PC-3 (cell line): ENCODE measurements around the gene TPGS1. TPM values are rescaled to one million over a fixed set of nuclear protein-coding genes. Genes with fewer than 3 reads are reported as not detected.

ENCODE experiments used
- ATAC-seq: fragments of 200-7000 bp; cut with Tn5 transposase; 2 replicates; pipeline ENCODE4 v1.9.1; 2020; ENCODE audit warnings: mild to moderate bottlenecking, moderate library complexity
- BruUV-seq: library from RNA; stranded (reverse); fragments of 400-500 nt; replicated peaks from 2 replicates; lab custom pipeline; 2021; lab: Mats Ljungman, UMichigan
- CTCF ChIA-PET: fragments of 300-600 bp; sonication (Branson Sonifier 250); formaldehyde crosslinking; loops from one replicate; lab custom pipeline; 2022; ENCODE audit warnings: antibody characterized with exemption; lab: Charles Lee
- POLR2A ChIA-PET: fragments of 300-600 bp; sonication (Branson Sonifier 250); formaldehyde crosslinking; loops from one replicate; lab custom pipeline; 2022; ENCODE audit warnings: antibody characterized with exemption; ENCODE audit not compliant: unreplicated experiment; lab: Charles Lee
- DNase-seq: peaks from one replicate; pipeline ENCODE4 v3.0.0-alpha.2; 2015
- H2AFZ ChIP-seq: fragments of 300-600 bp; sonication (generic); 2 replicates; pipeline ENCODE4 v1.6.0; 2016; ENCODE audit warnings: antibody characterized with exemption, low read length
- H3F3A ChIP-seq: fragments of 300-600 bp; sonication (generic); one replicate; pipeline ENCODE4 v1.6.0; 2017; ENCODE audit warnings: antibody characterized with exemption, low read length, control low read depth, mild to moderate bottlenecking; ENCODE audit not compliant: unreplicated experiment
- H3K27ac ChIP-seq: fragments of 300-600 bp; sonication (generic); 2 replicates; pipeline ENCODE4 v1.5.1; 2016; ENCODE audit warnings: mild to moderate bottlenecking, low read length
- H3K27me3 ChIP-seq: fragments of 300-600 bp; sonication (generic); 2 replicates; pipeline ENCODE4 v1.6.1; 2016; ENCODE audit warnings: low read length, mixed read lengths
- H3K36me3 ChIP-seq: fragments of 300-600 bp; sonication (generic); 2 replicates; pipeline ENCODE4 v1.6.1; 2016; ENCODE audit warnings: low read depth, mixed run types, low read length, mixed read lengths
- H3K4me1 ChIP-seq: fragments of 300-600 bp; sonication (generic); 2 replicates; pipeline ENCODE4 v1.5.1; 2016; ENCODE audit warnings: low read length; ENCODE audit not compliant: insufficient read depth
- H3K4me2 ChIP-seq: fragments of 300-600 bp; sonication (generic); 2 replicates; pipeline ENCODE4 v1.6.0; 2016; ENCODE audit warnings: low read length
- H3K4me3 ChIP-seq: fragments of 300-600 bp; sonication (generic); 2 replicates; pipeline ENCODE4 v1.5.1; 2016; ENCODE audit warnings: mild to moderate bottlenecking, low read length, mixed read lengths
- H3K79me2 ChIP-seq: fragments of 300-600 bp; sonication (generic); 2 replicates; pipeline ENCODE4 v1.6.1; 2017; ENCODE audit warnings: low read length, mixed read lengths
- H3K9ac ChIP-seq: fragments of 300-600 bp; sonication (generic); 2 replicates; pipeline ENCODE4 v1.6.0; 2016; ENCODE audit warnings: mild to moderate bottlenecking, low read length
- H3K9me2 ChIP-seq: fragments of 300-600 bp; sonication (generic); replicated peaks from 2 replicates; pipeline ENCODE4 v1.6.1; 2016; ENCODE audit warnings: mixed run types, low read length, mixed read lengths
- H3K9me3 ChIP-seq: fragments of 300-600 bp; sonication (generic); 2 replicates; pipeline ENCODE4 v1.6.1; 2016; ENCODE audit warnings: low read length, mixed read lengths
- H4K20me1 ChIP-seq: fragments of 300-600 bp; sonication (generic); 2 replicates; pipeline ENCODE4 v1.6.1; 2016; ENCODE audit warnings: low read length, mixed read lengths
- EZH2 ChIP-seq: fragments of 300-600 bp; sonication (generic); IDR thresholded peaks from one replicate; pipeline ENCODE4 v1.6.1; 2017; ENCODE audit warnings: antibody characterized with exemption, mild to moderate bottlenecking, low read length; ENCODE audit not compliant: unreplicated experiment
- EZH2phosphoT487 ChIP-seq: fragments of 300-600 bp; sonication (generic); IDR thresholded peaks from 2 replicates; pipeline ENCODE4 v1.6.1; 2018; ENCODE audit warnings: mild to moderate bottlenecking, antibody characterized with exemption, low read length, borderline replicate concordance
- intact Hi-C: fragments of 100-400 bp; cut with micrococcal nuclease; formaldehyde crosslinking; loops from 2 replicates; pipeline ENCODE4 v1.9.0; 2023
- total RNA-seq: library from RNA; depleted of rRNA; stranded (reverse); fragments of >200 nt; gene quantifications from 2 replicates; pipeline ENCODE4 v1.2.3, GENCODE V29; 2014
- TF ChIP-seq, protein P1 (sequence below): fragments of 300-600 bp; sonication (generic); conservative IDR thresholded peaks from 2 replicates; pipeline ENCODE4 v1.5.1; 2017; ENCODE audit warnings: antibody characterized with exemption, low read depth, mild to moderate bottlenecking, low read length

The TPGS1 gene
- total RNA-seq, 1 experiment from 2014 or later = 28.5 TPM

DNA sequence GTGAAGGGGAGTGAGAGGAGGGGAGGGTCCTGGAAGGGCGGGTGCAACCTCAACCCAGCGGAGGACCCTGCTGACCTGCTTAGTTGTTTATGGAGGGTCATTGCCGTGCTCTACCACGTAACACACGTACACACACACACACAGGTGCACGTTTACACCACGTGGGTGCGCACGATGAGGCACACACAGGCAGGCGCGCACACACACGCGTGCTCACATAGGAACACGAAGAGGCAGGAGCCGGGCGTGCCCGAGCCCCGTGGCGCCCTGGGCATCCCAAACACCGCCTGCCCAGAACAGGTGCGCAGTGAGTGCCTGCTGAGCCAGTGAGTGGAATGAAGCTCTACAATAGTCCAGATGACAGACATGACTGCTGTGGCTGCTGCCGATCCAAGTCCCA lies 22.2 kb upstream of the TPGS1 start:
- Histone ChIP-seq H3K27ac (no peak overlapping the region), H3K9me3 (no peaks in the 10 kb centered on the region), H3K27me3 (no peaks in the 10 kb centered on the region), H3K4me1 (no peaks in the 10 kb centered on the region), H3K9ac (no peak overlapping the region), H4K20me1 (no peaks in the 10 kb centered on the region), H3F3A (no peaks in the 10 kb centered on the region), H3K9me2 (no peaks in the 10 kb centered on the region), H3K36me3 (no peaks in the 10 kb centered on the region), H3K79me2 (no peaks in the 10 kb centered on the region), H3K4me2 (no peak overlapping the region), H3K4me3 (no peak overlapping the region), H2AFZ (no peak overlapping the region)
- POLR2A ChIA-PET = no interaction called here
- intact Hi-C loops = no loop called here
- DNase-seq (no peak), ATAC-seq (no peak)
- no TSS peak for BruUV-seq
- no peak for TF ChIP-seq EZH2
- TF ChIP-seq, protein P1, sequence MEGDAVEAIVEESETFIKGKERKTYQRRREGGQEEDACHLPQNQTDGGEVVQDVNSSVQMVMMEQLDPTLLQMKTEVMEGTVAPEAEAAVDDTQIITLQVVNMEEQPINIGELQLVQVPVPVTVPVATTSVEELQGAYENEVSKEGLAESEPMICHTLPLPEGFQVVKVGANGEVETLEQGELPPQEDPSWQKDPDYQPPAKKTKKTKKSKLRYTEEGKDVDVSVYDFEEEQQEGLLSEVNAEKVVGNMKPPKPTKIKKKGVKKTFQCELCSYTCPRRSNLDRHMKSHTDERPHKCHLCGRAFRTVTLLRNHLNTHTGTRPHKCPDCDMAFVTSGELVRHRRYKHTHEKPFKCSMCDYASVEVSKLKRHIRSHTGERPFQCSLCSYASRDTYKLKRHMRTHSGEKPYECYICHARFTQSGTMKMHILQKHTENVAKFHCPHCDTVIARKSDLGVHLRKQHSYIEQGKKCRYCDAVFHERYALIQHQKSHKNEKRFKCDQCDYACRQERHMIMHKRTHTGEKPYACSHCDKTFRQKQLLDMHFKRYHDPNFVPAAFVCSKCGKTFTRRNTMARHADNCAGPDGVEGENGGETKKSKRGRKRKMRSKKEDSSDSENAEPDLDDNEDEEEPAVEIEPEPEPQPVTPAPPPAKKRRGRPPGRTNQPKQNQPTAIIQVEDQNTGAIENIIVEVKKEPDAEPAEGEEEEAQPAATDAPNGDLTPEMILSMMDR = no peak
- no peak for TF ChIP-seq EZH2phosphoT487
- CTCF ChIA-PET = no interaction called here

- no peak for DNase-seq
Measured at GRCh38 chr19:485583-486236, 21.6 kb upstream of the TPGS1 start.

More at GRCh38 chr19:485583-486236, 21.6 kb upstream of the TPGS1 start:
- Histone ChIP-seq H3K9me2 (no peaks in the 10 kb centered on the region), H3K9ac (no peak overlapping the region), H3K4me3 (no peak overlapping the region), H3K27ac (no peak overlapping the region), H4K20me1 (no peaks in the 10 kb centered on the region), H3K4me1 (no peaks in the 10 kb centered on the region), H3K4me2 (no peak overlapping the region), H3F3A (no peaks in the 10 kb centered on the region), H2AFZ (no peak overlapping the region), H3K36me3 (no peaks in the 10 kb centered on the region), H3K27me3 (no peaks in the 10 kb centered on the region), H3K79me2 (no peaks in the 10 kb centered on the region), H3K9me3 (no peaks in the 10 kb centered on the region)
- intact Hi-C loops = no loop called here
- POLR2A ChIA-PET = no interaction called here
- BruUV-seq = no TSS peak
- CTCF ChIA-PET = no interaction called here
- TF ChIP-seq EZH2phosphoT487 (no peak), EZH2 (no peak)
- TF ChIP-seq, protein P1 = no peak
- ATAC-seq = no peak
